Renal cortex interstitium (tissue), 11 donors: Measurements from ENCODE around the gene TCF7L1. TPM values are rescaled to one million over a fixed set of nuclear protein-coding genes. Genes with fewer than 3 reads are reported as not detected.

Source experiments
- DNase-seq, 11 donors: peaks; one replicate each; pipeline ENCODE4 v3.0.0-alpha.2; 2013; ENCODE audit warnings: low read depth in 9 of 11, low spot score in 4 of 11; ENCODE audit errors: extremely low read depth in 1 of 11
- polyA plus RNA-seq, 3 donors: library from polyadenylated mRNA; unstranded; fragments of 120-200 nt; gene quantifications; one replicate each; pipeline ENCODE4 v1.2.1, GENCODE V29; 2013; ENCODE audit not compliant: insufficient read length in 3 of 3

TCF7L1 gene
- polyA plus RNA-seq, 3 donors: 49.9 to 60.9 (median 57.8) TPM

DNA sequence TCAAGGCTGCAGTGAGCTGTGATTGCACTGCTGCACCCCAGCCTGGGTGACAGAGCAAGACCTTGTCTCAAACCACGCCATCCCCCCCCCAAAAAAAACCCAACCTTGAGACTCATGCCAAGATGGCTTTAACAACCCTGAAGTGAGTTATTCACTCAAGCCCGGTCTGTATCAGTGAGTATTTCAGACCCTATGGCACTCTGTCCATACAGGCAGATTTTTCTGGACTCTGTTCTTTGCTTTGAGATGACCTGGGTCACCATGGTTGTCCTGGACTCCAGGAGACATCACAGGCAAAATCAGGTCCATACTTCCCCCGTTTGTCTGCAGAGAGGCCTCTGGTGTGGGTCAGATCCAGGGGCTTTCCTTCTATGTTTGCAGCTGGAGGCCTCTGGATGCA, 102.9 kb downstream of the TCF7L1 start:
- DNase-seq: no peak

DNA sequence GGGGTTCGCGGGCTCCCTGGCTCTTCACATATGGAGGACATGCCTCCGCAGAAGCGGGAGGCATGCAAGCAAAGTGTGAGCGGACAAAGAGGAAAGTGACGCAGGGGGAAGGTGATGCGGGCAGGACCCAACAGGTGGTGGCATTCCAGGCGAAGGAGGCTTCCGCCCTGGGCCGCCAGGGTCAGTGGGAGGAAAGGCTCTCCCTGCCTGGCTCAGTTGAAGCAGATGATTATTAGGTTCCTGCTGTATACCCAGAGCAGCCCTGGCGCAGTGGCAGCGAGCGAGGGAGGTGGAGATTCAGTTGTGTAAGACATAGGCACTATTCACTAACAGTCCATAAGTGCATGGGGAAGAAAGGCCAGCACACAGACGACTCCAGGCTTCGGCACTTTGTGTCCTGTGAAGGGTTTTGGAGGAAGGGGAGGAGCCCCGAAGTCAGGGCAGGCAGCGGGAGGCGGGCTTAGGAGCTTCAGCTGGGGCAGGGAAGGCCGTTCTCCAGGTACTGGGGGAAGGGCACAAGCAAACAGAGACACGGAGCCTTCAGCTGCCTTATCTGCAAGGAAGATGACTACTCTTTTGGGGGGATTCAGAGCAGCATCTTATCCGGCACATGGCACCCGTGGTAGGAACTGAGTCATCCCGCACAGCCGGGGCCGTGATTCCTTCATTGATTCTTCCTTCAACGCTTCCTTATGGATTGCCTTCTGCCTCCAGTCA, 104.8 kb downstream of the TCF7L1 start:
- no peak for DNase-seq

DNA sequence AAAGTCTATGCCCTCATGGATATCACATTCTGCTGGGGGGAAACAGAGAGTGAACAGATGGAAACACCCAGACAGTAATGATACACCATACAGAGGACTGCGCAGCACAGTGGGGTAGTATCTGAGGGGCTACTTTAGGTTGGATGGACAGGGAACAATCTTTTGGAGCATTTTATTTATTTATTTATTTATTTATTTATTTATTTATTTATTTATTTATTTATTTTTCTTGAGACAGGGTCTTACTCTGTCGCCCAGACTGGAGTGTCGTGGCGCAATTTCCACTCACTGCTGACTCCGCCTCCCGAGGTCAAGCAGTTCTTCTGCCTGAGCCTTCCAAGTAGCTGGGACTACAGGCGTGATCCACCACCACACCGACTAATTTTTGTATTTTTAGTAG, 105.4 kb downstream of the TCF7L1 start:
- DNase-seq: no peak

DNA sequence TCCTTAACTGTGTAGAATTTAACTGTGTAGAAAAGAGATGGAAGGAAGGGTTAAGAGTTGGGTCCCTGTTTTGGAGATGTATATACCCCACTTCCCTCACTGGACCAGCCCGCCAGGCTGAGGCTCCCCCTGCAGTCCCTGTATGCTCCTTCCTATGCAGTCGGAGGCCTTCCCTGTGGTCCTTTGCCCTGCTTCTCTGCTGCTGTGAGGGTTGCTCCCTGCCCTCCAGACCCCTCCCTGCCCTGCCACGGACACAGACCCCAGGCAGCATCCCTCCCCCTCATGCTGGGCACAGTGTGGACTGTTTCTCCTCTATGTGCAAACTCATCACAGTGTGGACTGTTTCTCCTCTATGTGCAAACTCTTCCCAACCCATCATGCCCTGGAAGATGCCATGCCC, 105.9 kb downstream of the TCF7L1 start:
- DNase-seq: no peak

DNA sequence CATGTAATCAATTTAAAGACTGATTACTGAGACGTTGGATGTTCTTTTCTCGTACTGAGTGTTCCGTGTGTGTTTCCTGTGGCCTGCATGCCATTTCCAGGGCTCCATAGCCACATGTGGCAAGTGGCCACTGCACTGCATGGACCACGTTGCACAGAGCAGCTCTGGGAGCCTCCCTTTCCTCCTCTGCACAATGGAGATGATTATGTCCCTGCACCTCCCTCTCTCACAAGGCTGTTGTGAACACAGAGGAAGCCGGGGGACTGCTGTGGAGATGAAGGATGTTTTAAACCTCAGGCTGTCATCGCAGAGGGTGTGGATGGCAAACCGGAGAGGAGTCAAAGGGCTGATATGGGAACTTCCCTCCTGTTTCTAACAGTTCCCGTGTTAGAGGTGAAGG, 106.9 kb downstream of the TCF7L1 start:
- no peak for DNase-seq

DNA sequence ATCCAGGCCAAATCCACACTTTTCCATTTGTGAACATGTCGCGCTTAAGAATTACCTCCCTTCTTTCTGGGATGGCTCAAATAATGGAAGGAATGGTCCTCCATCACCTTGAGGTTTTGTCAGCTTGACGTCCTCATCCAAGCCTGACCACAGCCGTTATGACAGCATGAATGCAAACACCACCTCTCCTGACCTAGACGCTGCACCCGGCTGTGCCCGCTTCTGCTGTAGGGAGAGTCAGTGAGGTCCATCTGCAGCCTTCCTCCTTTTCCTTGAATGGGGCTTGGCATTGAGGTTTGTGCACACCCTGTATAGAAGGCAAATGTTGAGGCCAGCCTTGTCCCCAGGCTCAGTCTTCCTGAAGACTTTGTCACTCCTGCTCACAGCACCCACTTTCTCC, 109.1 kb downstream of the TCF7L1 start:
- no peak for DNase-seq

DNA sequence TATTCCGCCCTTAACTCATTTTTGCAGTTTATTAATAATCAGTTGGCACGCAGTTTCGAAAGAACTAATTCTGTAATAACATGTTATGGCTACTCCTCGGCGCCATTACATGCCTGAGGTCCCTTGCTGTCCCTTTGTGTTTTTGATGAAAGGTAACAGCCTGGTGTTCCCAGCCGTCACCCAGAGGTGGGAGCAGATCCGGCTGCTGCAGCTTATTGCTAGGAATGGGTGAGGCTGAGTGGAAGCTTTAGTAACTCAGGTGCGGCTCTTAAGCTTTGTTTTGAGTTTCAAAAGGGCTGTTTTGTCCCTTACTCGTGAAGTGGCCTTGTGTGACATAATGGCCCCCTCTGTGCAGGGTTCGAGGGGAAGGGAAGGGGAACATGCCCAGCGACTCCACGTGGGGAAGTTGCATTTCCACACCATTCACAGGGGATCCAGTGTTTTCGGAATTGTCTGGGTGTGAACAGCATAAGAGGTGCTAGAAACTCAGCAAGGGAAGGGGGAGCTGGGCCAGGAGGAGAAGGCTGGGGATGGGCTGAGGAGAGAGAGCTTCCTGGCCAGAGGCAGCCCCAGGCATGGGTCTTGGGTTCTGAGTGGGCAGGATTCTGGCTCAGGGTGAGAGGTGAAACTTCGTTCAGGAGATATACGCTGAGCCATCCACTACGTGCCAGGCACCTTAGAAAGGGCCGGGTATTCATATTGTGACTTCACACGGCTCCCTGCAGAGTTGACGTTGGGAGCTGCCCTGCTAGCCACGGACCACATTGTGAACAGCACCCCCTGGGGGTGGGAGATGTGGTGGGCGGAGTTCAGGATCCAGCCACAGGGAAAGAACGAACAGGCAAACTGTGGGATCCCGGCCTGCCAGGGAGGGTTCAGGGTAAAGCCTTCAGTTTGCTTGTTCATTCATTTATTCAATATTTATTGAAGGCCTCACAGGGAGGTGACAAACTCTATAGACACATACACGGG, 110.2 kb downstream of the TCF7L1 start:
- no peak for DNase-seq

DNA sequence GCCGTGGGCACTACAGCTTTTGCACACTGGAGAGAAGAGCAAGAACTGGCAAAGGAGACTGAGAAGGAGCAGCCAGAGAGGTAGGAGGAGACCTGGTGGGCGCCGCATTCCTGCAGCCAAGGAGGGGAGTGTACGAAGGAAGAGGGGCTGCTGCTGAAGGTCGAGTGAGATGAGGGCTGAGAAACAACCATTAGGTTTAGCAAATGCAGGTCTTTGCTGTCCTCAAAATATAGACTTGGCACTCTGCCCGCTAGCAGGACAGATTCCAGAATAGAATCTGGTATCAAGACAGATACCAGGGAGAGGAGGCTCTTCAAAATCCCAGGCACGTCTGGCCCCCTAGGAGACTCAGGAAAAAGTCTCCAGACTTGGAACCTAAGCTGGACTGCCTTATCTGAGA, 111.6 kb downstream of the TCF7L1 start:
- DNase-seq: no peak

DNA sequence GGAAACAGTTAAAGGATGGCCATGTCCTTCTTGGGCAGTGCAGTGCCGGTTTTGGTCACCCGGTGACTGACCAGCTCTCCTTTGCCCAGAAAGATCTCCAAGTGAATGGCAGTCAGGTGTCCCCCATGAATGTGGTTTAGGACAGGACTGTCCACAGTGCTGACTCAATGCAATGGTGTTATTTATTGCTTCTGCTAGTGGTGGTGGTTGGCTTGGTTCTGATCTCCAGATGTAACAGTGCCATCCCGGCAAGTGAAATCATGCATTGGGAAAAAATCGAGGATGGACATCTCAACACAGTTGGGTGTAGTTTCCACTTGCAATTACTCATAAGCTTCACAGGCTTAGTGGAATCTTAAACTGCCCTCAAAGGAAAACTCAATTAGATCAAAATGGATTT, 112.7 kb downstream of the TCF7L1 start:
- DNase-seq: no peak

DNA sequence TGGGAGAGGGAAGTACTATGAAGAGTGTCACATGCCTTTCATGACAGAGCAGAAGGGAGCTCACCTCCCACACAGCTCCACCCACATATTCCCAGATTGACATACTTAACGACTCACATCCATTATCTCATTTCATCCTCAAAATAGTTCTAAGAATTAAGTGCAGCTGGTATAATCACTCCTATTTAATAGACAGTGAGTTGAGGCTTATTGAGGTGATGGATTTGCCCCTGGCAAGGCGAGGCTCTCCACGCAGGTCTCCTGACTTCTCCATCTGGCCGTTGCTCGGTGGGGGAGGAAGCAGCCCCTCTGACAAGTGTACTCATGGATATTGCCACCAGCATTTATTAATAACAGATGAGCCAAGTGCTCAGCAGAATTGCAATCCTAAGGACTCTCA, 113.2 kb downstream of the TCF7L1 start:
- DNase-seq: no peak

DNA sequence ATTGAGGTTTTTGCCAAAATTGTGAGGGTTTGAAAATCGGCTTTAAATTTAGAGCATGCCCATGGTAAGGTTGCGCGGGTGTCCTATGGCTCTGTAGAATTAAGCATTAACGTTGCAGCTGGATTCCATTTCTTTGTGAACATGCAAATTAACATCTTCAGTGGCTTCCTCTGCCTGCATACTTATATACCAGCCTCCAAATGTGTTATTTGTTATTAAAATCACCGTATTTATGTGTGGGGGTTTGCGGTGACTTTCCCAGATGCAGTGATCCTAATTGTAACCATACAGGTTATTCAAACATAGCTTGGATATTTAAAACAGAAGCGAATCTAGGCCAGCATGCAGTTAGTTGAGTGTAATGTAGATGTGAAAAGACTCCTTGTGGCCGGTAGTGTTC, 114.4 kb downstream of the TCF7L1 start:
- no peak for DNase-seq

DNA sequence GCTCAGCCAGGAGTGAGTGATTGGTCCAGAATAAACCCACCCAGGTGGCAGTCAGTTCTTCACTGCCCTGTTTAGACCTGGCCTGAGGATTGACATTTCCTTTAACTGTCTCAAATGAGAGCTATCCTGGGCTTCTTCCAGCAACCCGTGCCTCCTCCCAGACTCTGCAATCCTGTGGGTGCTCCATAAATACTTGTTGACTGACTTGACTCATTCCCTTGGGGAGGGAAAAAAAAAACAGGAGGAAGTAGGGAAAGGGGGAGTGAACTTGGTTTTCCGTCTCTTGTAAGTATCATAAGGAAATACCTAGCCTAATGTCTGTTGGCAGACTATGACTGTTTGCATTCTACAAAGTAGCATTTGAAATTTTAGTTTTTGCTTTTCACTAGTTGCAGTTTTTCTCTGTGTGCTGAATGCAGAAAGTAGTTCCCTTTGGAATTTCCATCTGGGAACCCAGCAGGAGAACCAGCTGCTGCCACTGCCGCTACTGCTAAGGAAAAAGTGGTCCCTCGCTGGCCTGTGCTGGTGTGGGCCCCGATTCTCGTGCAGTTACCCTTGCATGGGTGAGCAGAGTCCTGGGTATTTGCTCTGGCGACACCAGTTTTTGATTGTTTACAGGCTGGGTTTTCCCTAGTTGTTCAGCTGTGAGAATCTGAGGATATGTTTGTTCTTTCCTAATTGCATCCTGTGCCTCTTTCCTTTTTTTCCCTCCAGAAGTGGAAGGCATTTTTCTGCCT, 115.7 kb downstream of the TCF7L1 start:
- DNase-seq: no peak

DNA sequence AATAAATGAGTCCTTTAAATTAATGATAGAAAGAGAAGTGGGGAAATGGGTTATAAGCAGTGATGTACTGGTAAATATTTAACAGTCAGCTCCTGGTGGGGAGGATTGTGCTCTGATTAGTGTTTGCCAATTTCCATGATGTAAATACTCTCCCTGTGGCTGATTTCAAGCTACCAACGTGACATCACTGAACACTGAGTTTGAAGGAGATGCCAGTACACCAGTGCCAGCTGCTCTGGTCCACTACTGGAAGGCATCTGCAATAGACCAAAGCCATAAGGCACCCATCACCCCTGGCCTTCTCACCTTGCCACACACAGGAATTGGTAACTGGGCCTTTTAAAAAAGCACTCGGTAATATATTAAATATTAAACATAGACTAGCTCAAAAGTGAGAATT, 116.9 kb downstream of the TCF7L1 start:
- no peak for DNase-seq

DNA sequence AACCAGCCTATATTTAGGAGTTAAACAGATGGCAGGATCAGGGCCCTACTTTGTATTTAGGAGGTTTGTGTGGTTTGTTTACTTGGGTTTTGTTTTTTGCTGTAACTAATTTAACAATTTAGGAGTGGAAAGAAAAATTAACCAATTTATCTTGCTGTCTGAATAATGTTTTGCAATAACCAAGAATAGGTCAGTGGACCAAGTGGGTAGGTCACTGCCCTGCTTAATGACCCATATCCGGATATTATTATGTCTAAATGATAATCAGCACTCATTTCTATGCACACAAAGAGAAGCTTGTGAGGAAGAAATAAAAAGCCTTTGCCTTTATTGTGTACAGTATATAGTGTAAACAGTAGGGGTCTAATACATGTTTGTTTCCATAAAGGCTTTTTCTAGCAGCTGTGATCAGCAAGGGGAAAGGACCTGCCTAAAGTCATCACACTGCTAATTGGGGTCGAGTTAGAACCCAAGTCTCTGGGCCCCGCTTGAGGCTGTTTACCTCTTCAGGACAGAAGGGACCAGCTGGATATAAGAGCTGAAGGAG, 118.0 kb downstream of the TCF7L1 start:
- no peak for DNase-seq

DNA sequence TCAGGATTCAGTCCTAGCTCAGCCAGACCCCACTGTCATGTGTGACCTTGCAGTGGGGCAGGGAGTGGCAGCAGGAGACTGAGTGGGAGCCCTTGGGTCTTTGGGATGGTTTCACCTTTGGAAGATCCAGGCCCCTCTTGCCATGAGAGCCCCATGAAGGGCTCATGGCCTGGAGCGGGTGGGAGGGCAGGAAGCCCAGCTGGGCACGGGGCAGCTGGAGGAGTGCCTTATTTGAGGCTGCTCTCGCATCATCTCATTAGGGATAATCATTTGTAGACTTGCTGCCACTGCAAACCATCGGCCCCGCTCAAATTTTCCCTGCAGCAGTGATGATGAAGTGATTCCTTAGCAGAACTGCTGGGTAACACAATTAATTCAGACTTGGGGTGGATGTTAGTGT, 120.7 kb downstream of the TCF7L1 start:
- no peak for DNase-seq

DNA sequence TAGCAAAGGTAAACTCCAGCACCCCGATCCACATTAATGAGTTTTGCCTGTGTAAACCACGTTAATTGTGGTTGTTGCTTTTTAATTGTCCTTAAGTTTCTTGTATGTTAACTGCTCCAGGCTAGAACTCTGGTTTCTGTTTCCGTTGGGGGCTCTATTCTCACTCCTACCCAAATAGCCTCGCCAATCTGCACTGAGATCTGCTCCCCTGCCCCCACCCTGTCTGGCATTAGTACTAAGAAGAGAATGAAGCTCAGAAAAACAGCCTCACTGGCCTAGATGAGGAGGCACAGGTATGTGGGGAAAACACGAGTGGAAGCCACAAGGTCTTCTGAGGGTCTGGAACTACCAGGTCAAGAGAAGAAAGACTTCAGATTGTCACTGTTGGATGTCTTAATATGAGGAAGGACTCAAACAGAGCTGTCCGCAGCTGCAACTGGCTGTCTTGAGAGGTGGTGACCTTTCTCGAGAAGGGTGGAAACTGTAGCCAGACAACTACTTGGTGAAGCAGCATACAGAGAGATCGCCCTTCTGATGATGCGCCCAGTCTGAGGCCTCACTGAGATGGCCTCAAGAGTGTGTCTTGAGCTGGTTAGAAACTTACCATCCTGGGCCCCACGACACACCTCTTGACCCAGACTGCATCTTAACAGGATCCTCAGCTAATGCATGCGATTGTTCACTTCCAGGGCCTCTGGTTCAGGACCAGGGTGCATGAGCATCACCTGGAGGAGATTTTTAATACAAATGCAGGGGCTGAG, 121.5 kb downstream of the TCF7L1 start:
- DNase-seq: no peak

DNA sequence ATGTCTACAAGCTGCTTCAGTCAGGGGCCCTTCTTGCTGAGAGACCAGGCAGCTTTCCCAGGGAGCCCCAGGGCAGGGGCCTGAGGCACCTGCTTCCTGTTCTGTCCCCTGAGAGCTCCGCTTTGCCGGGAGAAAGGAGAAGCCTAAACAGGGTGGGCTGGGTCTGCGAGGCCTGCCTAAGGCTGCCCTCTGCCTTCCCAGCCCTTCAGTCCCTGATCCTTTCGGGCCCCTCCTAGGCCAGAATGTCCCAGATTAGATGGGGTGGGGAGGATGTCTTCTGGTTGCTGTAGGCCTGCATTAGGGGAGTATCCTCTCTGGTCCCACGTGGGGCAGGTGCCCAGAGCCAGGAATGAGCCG, 122.2 kb downstream of the TCF7L1 start:
- DNase-seq: no peak

DNA sequence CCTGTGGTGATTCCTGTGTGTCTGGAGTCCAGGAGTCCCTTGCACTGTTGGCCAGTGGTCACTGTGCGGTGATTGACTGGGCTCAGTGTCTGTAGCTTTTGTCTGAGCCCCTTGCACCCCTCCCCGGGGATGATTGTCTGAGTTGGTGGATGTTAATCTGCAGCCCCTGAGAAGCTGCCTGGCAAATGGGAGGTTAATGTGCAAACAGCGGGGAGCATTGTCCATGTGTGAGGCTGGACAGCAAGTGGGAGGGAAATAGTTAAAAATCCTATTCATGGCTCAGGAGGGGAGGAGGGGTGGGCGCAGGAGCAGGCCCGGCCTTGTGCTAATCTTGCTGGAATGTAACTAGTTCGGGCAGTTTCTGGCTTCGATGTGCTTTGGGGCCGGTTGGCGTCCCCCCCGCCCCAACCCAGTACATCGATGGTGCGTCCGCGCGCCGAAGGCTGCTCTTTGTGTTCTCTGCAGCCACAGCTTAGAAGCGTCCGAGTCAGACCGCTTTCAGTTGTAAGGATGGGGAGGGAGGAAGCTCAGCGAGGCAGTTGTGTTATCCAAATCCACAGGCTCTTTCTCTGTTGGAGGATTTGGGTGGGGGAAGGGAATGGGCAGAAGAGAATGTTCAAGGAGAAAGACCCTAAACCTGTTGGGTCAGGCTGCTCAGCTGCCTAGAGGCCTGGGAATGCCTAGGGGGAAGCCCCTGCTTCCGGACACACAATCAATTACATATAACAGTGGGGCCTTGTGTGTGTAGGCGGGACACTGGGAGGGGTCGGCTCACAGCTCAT, 122.8 kb downstream of the TCF7L1 start:
- DNase-seq: peak in 10 of 11 donors; percentile 62 to 77 (median 70)
